NCI-H2196 treated with DMSO at 0.1 percent for 48 hours (cell line): Measurements from ENCODE around the gene CLDN15.
"Not testable (repeated sequence)": the region's sequence is repeated elsewhere in the genome, so short reads cannot be mapped to it uniquely, and the experiment has no call there.

Experiments used
- DNase-seq: peaks from one replicate; lab custom pipeline; 2025; ENCODE audit not compliant: unreplicated experiment; lab: John Stamatoyannopoulos, UW

The CLDN15 gene

GRCh38 chr7:101200504-101200861 lies 37.1 kb downstream of the CLDN15 start:
- DNase-seq = no peak

- DNase-seq = not testable (repeated sequence)
These were observed 38.1 kb downstream of the CLDN15 start for GRCh38 chr7:101199522-101199921.

GRCh38 chr7:101198476-101198875 lies 39.1 kb downstream of the CLDN15 start:
- DNase-seq = no peak

- DNase-seq = no peak
These were observed 39.6 kb downstream of the CLDN15 start for GRCh38 chr7:101197991-101198390.

GRCh38 chr7:101195884-101196283 lies 41.7 kb downstream of the CLDN15 start:
- no peak for DNase-seq

GRCh38 chr7:101189109-101189508 lies 48.5 kb downstream of the CLDN15 start:
- no peak for DNase-seq

GRCh38 chr7:101186844-101187428 lies 50.7 kb downstream of the CLDN15 start:
- no peak for DNase-seq

GRCh38 chr7:101186194-101186593 lies 51.4 kb downstream of the CLDN15 start:
- no peak for DNase-seq

- DNase-seq = no peak
These were observed 52.3 kb downstream of the CLDN15 start for GRCh38 chr7:101185258-101185839.
